22Rv1 (cell line): Measurements from ENCODE around the gene GPC1.

ENCODE experiments used
- ZFX ChIP-seq: fragments of 450-650 bp; IDR thresholded peaks from 2 replicates; pipeline ENCODE4 v1.6.1; 2017; ENCODE audit warnings: antibody characterized with exemption, borderline replicate concordance
- TF ChIP-seq, protein P1 (sequence below): fragments of 450-650 bp; IDR thresholded peaks from 2 replicates; pipeline ENCODE4 v1.5.1; 2017; ENCODE audit warnings: mild to moderate bottlenecking

DNA sequence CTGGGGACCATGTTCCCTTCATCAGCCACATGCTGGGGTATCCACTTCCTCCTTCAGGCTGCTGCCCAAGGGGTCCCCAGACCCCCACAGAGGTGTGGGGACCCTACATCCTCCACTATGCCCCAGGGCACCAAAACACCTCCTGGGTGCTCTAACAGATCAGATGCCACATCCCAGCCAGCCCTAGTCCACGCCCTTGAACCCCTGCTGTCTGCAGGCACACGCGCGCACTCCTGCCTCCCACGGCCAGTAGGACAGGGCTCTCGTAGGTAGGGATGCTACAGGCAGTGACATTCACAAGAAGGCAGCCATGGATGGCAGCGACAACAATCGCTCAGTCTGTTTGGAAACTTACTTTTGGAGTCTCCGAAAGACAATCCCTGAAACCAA, 3.0 kb upstream of the GPC1 start:
- TF ChIP-seq, protein P1, sequence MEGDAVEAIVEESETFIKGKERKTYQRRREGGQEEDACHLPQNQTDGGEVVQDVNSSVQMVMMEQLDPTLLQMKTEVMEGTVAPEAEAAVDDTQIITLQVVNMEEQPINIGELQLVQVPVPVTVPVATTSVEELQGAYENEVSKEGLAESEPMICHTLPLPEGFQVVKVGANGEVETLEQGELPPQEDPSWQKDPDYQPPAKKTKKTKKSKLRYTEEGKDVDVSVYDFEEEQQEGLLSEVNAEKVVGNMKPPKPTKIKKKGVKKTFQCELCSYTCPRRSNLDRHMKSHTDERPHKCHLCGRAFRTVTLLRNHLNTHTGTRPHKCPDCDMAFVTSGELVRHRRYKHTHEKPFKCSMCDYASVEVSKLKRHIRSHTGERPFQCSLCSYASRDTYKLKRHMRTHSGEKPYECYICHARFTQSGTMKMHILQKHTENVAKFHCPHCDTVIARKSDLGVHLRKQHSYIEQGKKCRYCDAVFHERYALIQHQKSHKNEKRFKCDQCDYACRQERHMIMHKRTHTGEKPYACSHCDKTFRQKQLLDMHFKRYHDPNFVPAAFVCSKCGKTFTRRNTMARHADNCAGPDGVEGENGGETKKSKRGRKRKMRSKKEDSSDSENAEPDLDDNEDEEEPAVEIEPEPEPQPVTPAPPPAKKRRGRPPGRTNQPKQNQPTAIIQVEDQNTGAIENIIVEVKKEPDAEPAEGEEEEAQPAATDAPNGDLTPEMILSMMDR: no peak
- TF ChIP-seq ZFX: no peak
